Caco-2 (cell line): ENCODE results near the gene PTPRG. TPM values are rescaled to one million over a fixed set of nuclear protein-coding genes. Genes with fewer than 3 reads are reported as not detected.

Source experiments
- BruUV-seq: library from RNA; stranded (reverse); fragments of 400-500 nt; replicated peaks from 2 replicates; lab custom pipeline; 2021; lab: Mats Ljungman, UMichigan
- CTCF ChIA-PET: fragments of 300-600 bp; sonication (Branson Sonifier 250); formaldehyde crosslinking; loops from one replicate; lab custom pipeline; 2022; ENCODE audit warnings: antibody characterized with exemption; lab: Charles Lee
- POLR2A ChIA-PET: fragments of 300-600 bp; sonication (Branson Sonifier 250); formaldehyde crosslinking; loops from one replicate; lab custom pipeline; 2022; ENCODE audit warnings: antibody characterized with exemption; lab: Charles Lee
- DNase-seq, 2 experiments: peaks; one replicate each; pipeline versions ENCODE4 v3.0.0 to v3.0.0-alpha.2; 2020 to 2022
- H3K27me3 ChIP-seq: replicated peaks from 2 replicates; pipeline ENCODE4 v1.6.0; 2011; ENCODE audit warnings: low read length; ENCODE audit not compliant: control insufficient read depth, insufficient read depth
- H3K36me3 ChIP-seq: 2 replicates; pipeline ENCODE4 v1.5.1; 2011; ENCODE audit warnings: low read length; ENCODE audit not compliant: control insufficient read depth, insufficient read depth
- H3K4me1 ChIP-seq: fragments of 250-450 bp; sonication (Bioruptor Pico); 2 replicates; pipeline ENCODE4 v1.5.1; 2020; ENCODE audit warnings: mild to moderate bottlenecking
- H3K4me3 ChIP-seq: 2 replicates; pipeline ENCODE4 v1.5.1; 2011; ENCODE audit warnings: low read depth, mild to moderate bottlenecking, control low read depth, low read length
- H3K9me3 ChIP-seq: fragments of 250-450 bp; sonication (Bioruptor Pico); 2 replicates; pipeline ENCODE4 v1.5.1; 2020; ENCODE audit warnings: mild to moderate bottlenecking, moderate library complexity
- H3K27ac Mint-ChIP-seq: one replicate; pipeline ENCODE4 v1.8.0; 2022; ENCODE audit warnings: mixed read lengths; ENCODE audit not compliant: unreplicated experiment
- H3K27me3 Mint-ChIP-seq: one replicate; pipeline ENCODE4 v1.8.0; 2022; ENCODE audit warnings: mixed read lengths; ENCODE audit not compliant: insufficient read depth, unreplicated experiment
- H3K36me3 Mint-ChIP-seq: one replicate; pipeline ENCODE4 v1.8.0; 2022; ENCODE audit warnings: mild to moderate bottlenecking, mixed read lengths; ENCODE audit not compliant: insufficient read depth, unreplicated experiment
- H3K4me1 Mint-ChIP-seq: one replicate; pipeline ENCODE4 v1.8.0; 2022; ENCODE audit warnings: low read depth, mixed read lengths; ENCODE audit not compliant: unreplicated experiment
- H3K4me3 Mint-ChIP-seq: one replicate; pipeline ENCODE4 v1.8.0; 2022; ENCODE audit warnings: mild to moderate bottlenecking, moderate library complexity, mixed read lengths; ENCODE audit not compliant: unreplicated experiment
- H3K9me3 Mint-ChIP-seq: one replicate; pipeline ENCODE4 v1.8.0; 2022; ENCODE audit warnings: mixed read lengths; ENCODE audit not compliant: unreplicated experiment
- CTCF ChIP-seq, 2 experiments: fragments of 200-600 bp in 1 of 2; IDR thresholded peaks; 1 replicate in 1 of 2; 2 replicates in 1 of 2; pipeline versions ENCODE4 v1.5.1 to v1.8.0; 2011 to 2022; ENCODE audit warnings: antibody characterized with exemption in 1 of 2, control low read depth in 1 of 2, inconsistent platforms in 1 of 2, low read depth in 1 of 2, low read length in 1 of 2, mild to moderate bottlenecking in 1 of 2, moderate library complexity in 1 of 2; ENCODE audit not compliant: insufficient read depth in 1 of 2, severe bottlenecking in 1 of 2, unreplicated experiment in 1 of 2
- intact Hi-C: fragments of 100-400 bp; cut with micrococcal nuclease; formaldehyde crosslinking; loops from one replicate; pipeline ENCODE4 v1.10.0; 2022; ENCODE audit not compliant: unreplicated experiment
- total RNA-seq: library from RNA; stranded (reverse); gene quantifications from 2 replicates; pipeline ENCODE4 v1.2.3, GENCODE V29; 2022

The PTPRG gene
- total RNA-seq, 1 experiment from 2014 or later: 46.4 TPM

- H3K27ac Mint-ChIP-seq: no peak overlapping the region
- Histone ChIP-seq H3K4me3 (no peak overlapping the region), H3K27me3 (no peaks in the 10 kb centered on the region), H3K36me3 (no peaks in the 10 kb centered on the region), H3K4me1 (no peaks in the 10 kb centered on the region), H3K9me3 (no peaks in the 10 kb centered on the region)
- no peaks in the 10 kb centered on the region for H3K9me3 Mint-ChIP-seq
- DNase-seq: no peak
- H3K4me3 Mint-ChIP-seq: no peak overlapping the region
- POLR2A ChIA-PET: no interaction called here
- BruUV-seq: no TSS peak
- intact Hi-C loops: no loop called here
- no peaks in the 10 kb centered on the region for H3K4me1 Mint-ChIP-seq
- CTCF ChIA-PET: no interaction called here
- H3K36me3 Mint-ChIP-seq: no peaks in the 10 kb centered on the region
- H3K27me3 Mint-ChIP-seq: no peaks in the 10 kb centered on the region
- TF ChIP-seq CTCF (IDR thresholded peaks at IDR 0.05; ENCODE audit: insufficient read depth in 1 of 2, low read depth in 1 of 2, low read length in 1 of 2, severe bottlenecking in 1 of 2, unreplicated experiment in 1 of 2): no peak
Measured at GRCh38 chr3:61793056-61793455, 231.7 kb downstream of the PTPRG start.

- intact Hi-C loops: no loop called here
- BruUV-seq: no TSS peak
Measured at GRCh38 chr3:61793521-61793920, 232.2 kb downstream of the PTPRG start.

GRCh38 chr3:61794341-61794740 is 233.0 kb downstream of the PTPRG start:
- Mint-ChIP-seq H3K4me1 (no peaks in the 10 kb centered on the region), H3K9me3 (no peaks in the 10 kb centered on the region), H3K36me3 (no peaks in the 10 kb centered on the region), H3K4me3 (no peak overlapping the region), H3K27ac (no peak overlapping the region), H3K27me3 (no peaks in the 10 kb centered on the region)
- Histone ChIP-seq H3K27me3 (no peaks in the 10 kb centered on the region), H3K9me3 (no peaks in the 10 kb centered on the region), H3K4me1 (no peaks in the 10 kb centered on the region), H3K36me3 (no peaks in the 10 kb centered on the region), H3K4me3 (no peak overlapping the region)
- TF ChIP-seq CTCF (IDR thresholded peaks at IDR 0.05; ENCODE audit: insufficient read depth in 1 of 2, low read depth in 1 of 2, low read length in 1 of 2, severe bottlenecking in 1 of 2, unreplicated experiment in 1 of 2): no peak
- POLR2A ChIA-PET: no interaction called here
- CTCF ChIA-PET: no interaction called here
- intact Hi-C loops: no loop called here
- BruUV-seq: no TSS peak
- no peak for DNase-seq

More at GRCh38 chr3:61793521-61793920, 232.2 kb downstream of the PTPRG start:
- H3K4me3 Mint-ChIP-seq: no peak overlapping the region
- H3K27me3 Mint-ChIP-seq: no peaks in the 10 kb centered on the region
- H3K4me1 Mint-ChIP-seq: no peaks in the 10 kb centered on the region
- Histone ChIP-seq H3K4me1 (no peaks in the 10 kb centered on the region), H3K36me3 (no peaks in the 10 kb centered on the region), H3K9me3 (no peaks in the 10 kb centered on the region), H3K4me3 (no peak overlapping the region), H3K27me3 (no peaks in the 10 kb centered on the region)
- H3K36me3 Mint-ChIP-seq: no peaks in the 10 kb centered on the region
- CTCF ChIA-PET: no interaction called here
- POLR2A ChIA-PET: no interaction called here
- no peak for DNase-seq
- no peak for TF ChIP-seq CTCF (IDR thresholded peaks at IDR 0.05; ENCODE audit: insufficient read depth in 1 of 2, low read depth in 1 of 2, low read length in 1 of 2, severe bottlenecking in 1 of 2, unreplicated experiment in 1 of 2)
- no peaks in the 10 kb centered on the region for H3K9me3 Mint-ChIP-seq
- no peak overlapping the region for H3K27ac Mint-ChIP-seq
